Spleen (tissue), 7 donors: ENCODE results near the gene DISC1.

Source experiments
- POLR2A ChIP-seq, 3 donors: fragments of 450-650 bp; IDR thresholded peaks; one replicate each; pipeline ENCODE4 v1.5.1; 2017; ENCODE audit warnings: antibody characterized with exemption in 3 of 3, mild to moderate bottlenecking in 1 of 3
- POLR2AphosphoS5 ChIP-seq, 3 donors: sonication (generic); formaldehyde crosslinking; IDR thresholded peaks; one replicate each; pipeline ENCODE4 v1.5.1; 2017; ENCODE audit warnings: antibody characterized with exemption in 3 of 3
- TF ChIP-seq, protein P1 (sequence below), 11 experiments: fragments of 200-600 bp in 7 of 11; fragments of 450-650 bp in 4 of 11; sonication (generic) in 4 of 11; IDR thresholded peaks in 8 of 11; conservative IDR thresholded peaks in 3 of 11; 1 replicate in 7 of 11; 2 replicates in 4 of 11; pipeline versions ENCODE4 v1.4.0 to v1.8.0; 2016 to 2021; ENCODE audit warnings: antibody characterized with exemption in 11 of 11, inconsistent platforms in 4 of 11, mild to moderate bottlenecking in 1 of 11
- donor health status: DM: no; HTN: no; CAD: no; lungs with moderate emphysema.
- donor health status: DM: no; HTN: no; CAD: no.
- donor health status: DM: no; HTN: no; CAD: no.

DNA sequence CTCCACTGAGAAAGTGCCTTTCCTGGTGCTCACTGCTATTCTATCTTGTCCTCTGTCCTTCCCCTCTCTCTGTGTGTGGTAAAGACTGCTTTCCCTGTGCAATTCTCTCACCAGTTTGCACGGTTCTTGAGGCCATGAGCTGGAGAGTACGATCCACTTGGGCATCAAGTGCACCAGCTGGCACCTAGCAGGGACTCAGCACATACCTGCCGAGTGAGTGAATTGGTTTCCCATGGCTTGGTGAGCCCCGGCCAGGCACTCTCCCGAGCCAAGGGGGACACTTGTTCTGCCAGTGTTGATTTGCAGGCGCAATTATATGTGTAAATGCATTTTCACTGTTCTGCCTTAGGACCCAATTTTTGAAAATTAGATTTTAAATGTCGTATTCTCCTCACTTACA, 313.5 kb downstream of the DISC1 start:
- TF ChIP-seq, protein P1, sequence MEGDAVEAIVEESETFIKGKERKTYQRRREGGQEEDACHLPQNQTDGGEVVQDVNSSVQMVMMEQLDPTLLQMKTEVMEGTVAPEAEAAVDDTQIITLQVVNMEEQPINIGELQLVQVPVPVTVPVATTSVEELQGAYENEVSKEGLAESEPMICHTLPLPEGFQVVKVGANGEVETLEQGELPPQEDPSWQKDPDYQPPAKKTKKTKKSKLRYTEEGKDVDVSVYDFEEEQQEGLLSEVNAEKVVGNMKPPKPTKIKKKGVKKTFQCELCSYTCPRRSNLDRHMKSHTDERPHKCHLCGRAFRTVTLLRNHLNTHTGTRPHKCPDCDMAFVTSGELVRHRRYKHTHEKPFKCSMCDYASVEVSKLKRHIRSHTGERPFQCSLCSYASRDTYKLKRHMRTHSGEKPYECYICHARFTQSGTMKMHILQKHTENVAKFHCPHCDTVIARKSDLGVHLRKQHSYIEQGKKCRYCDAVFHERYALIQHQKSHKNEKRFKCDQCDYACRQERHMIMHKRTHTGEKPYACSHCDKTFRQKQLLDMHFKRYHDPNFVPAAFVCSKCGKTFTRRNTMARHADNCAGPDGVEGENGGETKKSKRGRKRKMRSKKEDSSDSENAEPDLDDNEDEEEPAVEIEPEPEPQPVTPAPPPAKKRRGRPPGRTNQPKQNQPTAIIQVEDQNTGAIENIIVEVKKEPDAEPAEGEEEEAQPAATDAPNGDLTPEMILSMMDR (IDR thresholded peaks at IDR 0.05 in 8 of 11, conservative IDR thresholded peaks at IDR 0.05 in 3 of 11) = no peak
- no peak for TF ChIP-seq POLR2A (IDR thresholded peaks at IDR 0.05)
- TF ChIP-seq POLR2AphosphoS5 (IDR thresholded peaks at IDR 0.05) = no peak
